ENCODE results near the gene TMOD3. TPM values are rescaled to one million over a fixed set of nuclear protein-coding genes. Genes with fewer than 3 reads are reported as not detected.

TMOD3 gene
- total RNA-seq, 1 donor from 2014 or later, result 39.0 TPM

DNA sequence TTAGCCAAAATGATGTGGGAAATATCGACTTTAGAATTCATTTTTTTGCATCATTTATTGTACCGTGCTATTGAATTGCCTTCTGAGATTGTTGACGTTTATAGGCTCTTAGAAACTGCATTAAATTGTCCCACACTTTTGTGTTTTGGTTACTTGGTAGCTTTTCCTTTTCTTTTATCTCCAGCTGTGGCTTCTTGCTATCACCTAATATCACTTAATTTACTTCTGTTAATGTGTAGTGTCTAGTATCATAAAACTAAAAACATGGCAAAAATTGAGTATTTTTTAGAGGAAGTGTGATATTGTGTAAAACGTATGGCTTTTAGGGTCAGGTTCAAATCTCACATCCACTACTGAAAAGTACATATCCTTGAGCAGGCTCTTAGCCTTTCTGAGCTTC, 11.2 kb downstream of the TMOD3 start:
- H3K4me3 Mint-ChIP-seq, result no peak overlapping the region
- no peak overlapping the region for H3K27ac Mint-ChIP-seq
- TF ChIP-seq, protein P1, sequence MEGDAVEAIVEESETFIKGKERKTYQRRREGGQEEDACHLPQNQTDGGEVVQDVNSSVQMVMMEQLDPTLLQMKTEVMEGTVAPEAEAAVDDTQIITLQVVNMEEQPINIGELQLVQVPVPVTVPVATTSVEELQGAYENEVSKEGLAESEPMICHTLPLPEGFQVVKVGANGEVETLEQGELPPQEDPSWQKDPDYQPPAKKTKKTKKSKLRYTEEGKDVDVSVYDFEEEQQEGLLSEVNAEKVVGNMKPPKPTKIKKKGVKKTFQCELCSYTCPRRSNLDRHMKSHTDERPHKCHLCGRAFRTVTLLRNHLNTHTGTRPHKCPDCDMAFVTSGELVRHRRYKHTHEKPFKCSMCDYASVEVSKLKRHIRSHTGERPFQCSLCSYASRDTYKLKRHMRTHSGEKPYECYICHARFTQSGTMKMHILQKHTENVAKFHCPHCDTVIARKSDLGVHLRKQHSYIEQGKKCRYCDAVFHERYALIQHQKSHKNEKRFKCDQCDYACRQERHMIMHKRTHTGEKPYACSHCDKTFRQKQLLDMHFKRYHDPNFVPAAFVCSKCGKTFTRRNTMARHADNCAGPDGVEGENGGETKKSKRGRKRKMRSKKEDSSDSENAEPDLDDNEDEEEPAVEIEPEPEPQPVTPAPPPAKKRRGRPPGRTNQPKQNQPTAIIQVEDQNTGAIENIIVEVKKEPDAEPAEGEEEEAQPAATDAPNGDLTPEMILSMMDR (IDR thresholded peaks at IDR 0.05), result no peak
- peaks cover 80% of the 10 kb centered on the region for H3K4me1 Mint-ChIP-seq
- CTCF ChIA-PET, result no interaction called here
- H3K9me3 Mint-ChIP-seq, result no peaks in the 10 kb centered on the region
- no peak for DNase-seq
- H3K27me3 Mint-ChIP-seq, result no peaks in the 10 kb centered on the region
- H3K36me3 Mint-ChIP-seq (ENCODE audit: low read depth), result peaks cover 3% of the 10 kb centered on the region
- no peak for ATAC-seq (ENCODE audit: low read depth)
- POLR2A ChIA-PET, result no interaction called here
- intact Hi-C loops (cut with micrococcal nuclease), result no loop called here

DNA sequence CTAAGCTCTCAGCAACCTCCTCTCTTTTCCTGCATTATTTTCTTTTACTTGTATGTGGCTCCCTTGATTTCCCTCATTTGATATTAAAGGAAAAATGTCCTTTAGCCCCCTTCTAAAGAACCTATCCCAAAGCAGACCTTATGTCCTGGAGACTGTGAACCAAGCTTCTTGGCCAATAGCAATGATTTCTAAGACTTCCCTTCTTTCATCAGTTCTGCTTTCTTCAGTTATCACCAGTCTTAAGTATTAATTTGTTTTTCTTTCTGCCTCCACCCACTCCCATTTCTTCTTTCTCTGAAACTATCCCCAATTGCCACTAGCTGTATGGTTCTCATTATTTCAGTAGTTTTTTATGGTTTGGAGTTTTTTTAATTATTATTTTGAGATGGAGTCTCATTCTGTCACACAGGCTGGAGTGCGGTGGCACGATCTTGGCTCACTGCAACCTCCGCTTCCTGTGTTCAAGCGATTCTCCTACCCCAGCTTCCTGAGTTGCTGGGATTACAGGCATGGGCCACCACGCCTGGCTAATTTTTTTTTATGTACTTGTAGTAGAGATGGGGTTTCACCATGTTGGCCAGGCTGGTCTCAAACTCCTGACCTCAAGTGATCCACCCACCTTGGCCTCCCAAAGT, 12.1 kb downstream of the TMOD3 start:
- ATAC-seq (ENCODE audit: low read depth) (no peak), DNase-seq (no peak)
- H3K27ac Mint-ChIP-seq, result no peak overlapping the region
- ChIA-PET CTCF (no interaction called here), POLR2A (no interaction called here)
- no peaks in the 10 kb centered on the region for H3K9me3 Mint-ChIP-seq
- peaks cover 3% of the 10 kb centered on the region for H3K36me3 Mint-ChIP-seq (ENCODE audit: low read depth)
- no peaks in the 10 kb centered on the region for H3K27me3 Mint-ChIP-seq
- TF ChIP-seq, protein P1 (IDR thresholded peaks at IDR 0.05), result no peak
- intact Hi-C loops (cut with micrococcal nuclease), result no loop called here
- no peak overlapping the region for H3K4me3 Mint-ChIP-seq
- peaks cover 80% of the 10 kb centered on the region for H3K4me1 Mint-ChIP-seq

DNA sequence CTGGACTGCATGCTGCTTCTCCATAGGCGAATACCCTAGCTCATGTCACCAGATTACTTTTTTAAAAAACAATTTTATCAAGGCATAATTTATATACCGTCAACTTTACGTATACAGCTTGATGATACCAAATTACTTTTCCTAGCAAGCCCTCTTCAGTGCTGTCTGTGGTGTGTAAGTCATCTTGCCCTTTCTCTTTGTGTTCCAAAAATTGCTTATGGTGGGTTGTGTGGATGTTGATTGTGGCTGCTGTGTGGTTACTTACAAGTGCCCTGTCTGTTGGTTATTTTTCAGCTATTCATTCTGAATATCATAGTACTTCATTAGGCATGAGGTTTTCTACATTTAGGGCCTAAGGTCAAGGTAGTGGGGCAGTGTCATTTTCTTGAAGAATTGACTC, 12.8 kb downstream of the TMOD3 start:
- TF ChIP-seq, protein P1 (IDR thresholded peaks at IDR 0.05), result no peak
- Mint-ChIP-seq H3K9me3 (no peaks in the 10 kb centered on the region), H3K4me1 (peaks cover 80% of the 10 kb centered on the region), H3K4me3 (no peak overlapping the region), H3K36me3 (ENCODE audit: low read depth) (peaks cover 3% of the 10 kb centered on the region), H3K27ac (no peak overlapping the region), H3K27me3 (no peaks in the 10 kb centered on the region)
- no peak for ATAC-seq (ENCODE audit: low read depth)
- ChIA-PET CTCF (interaction anchor here (1.4 kb wide), 1 partner anchor 47 kb away, joined by 3 read pairs; no protein-coding TSS in a partner anchor), POLR2A (no interaction called here)
- DNase-seq, result no peak
- intact Hi-C loops (cut with micrococcal nuclease), result no loop called here

DNA sequence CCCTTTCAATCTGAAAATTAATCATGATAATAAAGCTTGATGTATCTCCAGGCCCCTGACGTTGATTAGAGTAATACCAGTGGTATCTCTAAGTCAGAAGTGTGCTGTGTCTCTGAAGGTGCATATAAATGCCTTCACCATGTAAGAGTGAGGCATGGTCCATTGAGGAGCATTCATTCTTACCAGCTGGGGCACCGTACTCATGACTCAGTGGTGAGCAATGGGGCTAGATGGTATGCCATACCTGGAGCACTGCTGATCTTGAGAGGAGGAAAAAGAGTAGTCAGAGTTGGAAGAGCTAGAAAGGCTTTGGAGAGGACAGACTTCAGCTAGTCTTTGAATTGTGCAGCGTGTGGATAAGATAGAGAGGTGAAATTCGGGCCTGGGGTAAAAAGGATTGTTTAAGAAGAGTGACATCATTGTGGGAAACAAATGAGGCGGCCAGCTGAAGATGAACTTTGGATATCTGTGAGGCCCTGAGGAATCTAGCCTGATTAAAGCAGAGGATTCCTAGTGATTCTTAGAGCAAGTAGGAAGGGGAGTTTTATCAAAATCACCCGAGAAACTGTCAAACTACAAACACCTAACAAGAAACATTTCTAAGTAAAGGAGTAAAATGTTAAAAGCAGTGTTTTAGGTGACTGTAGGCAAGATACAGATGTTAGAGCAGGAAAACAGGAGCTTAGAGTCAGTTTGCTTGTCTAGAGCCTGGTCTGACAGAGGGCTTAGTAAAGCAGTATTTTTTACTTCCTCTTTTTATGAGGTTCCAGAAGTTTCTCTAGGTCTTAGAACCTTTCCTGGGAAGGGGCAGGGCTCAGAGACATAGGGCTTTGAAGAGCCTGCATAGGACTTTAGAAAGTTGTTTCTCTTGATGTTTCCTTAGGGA, 13.6 kb downstream of the TMOD3 start:
- ATAC-seq (ENCODE audit: low read depth) (peak; percentile 72), DNase-seq (no peak)
- no peak overlapping the region for H3K4me3 Mint-ChIP-seq
- peak overlapping the region; percentile 3 for H3K27ac Mint-ChIP-seq
- no peaks in the 10 kb centered on the region for H3K9me3 Mint-ChIP-seq
- ChIA-PET POLR2A (interaction anchor here (1.0 kb wide), 1 partner anchor 14 kb away, joined by 3 read pairs; the partner anchor contains the start of gene TMOD3), CTCF (interaction anchor here (1.4 kb wide), 1 partner anchor 46 kb away, joined by 3 read pairs; no protein-coding TSS in a partner anchor)
- H3K36me3 Mint-ChIP-seq (ENCODE audit: low read depth), result peaks cover 3% of the 10 kb centered on the region
- TF ChIP-seq, protein P1 (IDR thresholded peaks at IDR 0.05), result no peak
- peaks cover 72% of the 10 kb centered on the region for H3K4me1 Mint-ChIP-seq
- intact Hi-C loops (cut with micrococcal nuclease), result loop anchor here (1.0 kb wide), 2 partner anchors 9 to 13 kb away; no protein-coding TSS in a partner anchor
- no peaks in the 10 kb centered on the region for H3K27me3 Mint-ChIP-seq

Data from activated B cell treated with CpG ODN at 0.5 μM for 24 hours (primary cell).